ENCODE measurements around the gene CEACAM19. TPM values are rescaled to one million over a fixed set of nuclear protein-coding genes. Genes with fewer than 3 reads are reported as not detected.
"Not testable (repeated sequence)": the region's sequence is repeated elsewhere in the genome, so short reads cannot be mapped to it uniquely, and the experiment has no call there.

The CEACAM19 gene
- total RNA-seq, 2 experiments from 2014 or later = 0.62 to 1.4 TPM

DNA sequence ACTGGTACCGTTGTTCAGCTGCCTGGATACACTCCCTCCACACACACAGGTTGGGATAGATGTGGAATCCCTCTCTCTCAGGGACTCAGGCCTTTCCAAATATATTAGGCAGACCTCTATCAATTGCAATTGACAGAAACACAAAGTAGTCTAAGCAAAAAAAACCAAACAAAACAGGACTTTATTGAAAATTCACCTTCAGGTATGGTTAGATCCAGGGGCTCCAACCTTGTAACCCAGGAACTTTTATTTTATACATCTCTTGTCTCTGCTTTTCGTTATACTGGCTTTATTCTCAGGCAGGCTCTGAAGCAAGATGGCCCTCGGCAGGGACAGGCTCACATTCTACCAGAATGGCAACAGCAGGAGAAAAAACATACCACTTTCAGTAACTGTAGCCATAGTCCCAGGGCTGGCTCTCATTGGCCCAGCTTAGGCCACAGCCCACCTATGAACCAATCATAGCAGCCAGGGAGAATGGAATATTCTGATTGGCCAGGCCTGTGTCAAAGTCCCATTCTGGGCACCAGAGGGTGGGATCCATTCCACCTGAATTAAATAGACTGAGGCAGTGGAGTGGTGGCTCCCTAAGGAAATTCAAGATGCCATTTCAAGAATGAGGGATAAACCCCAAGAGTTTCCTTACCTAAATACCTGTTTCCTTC, 13.1 kb upstream of the CEACAM19 start:
- H3K36me3 Mint-ChIP-seq = peaks cover 24% of the 10 kb centered on the region
- no peak for DNase-seq
- H3K4me1 Mint-ChIP-seq = peaks cover 7% of the 10 kb centered on the region
- no peak overlapping the region for H3K27ac Mint-ChIP-seq
- no peaks in the 10 kb centered on the region for H3K9me3 Mint-ChIP-seq
- H3K27me3 Mint-ChIP-seq = no peaks in the 10 kb centered on the region
- no peak overlapping the region for H3K4me3 Mint-ChIP-seq

DNA sequence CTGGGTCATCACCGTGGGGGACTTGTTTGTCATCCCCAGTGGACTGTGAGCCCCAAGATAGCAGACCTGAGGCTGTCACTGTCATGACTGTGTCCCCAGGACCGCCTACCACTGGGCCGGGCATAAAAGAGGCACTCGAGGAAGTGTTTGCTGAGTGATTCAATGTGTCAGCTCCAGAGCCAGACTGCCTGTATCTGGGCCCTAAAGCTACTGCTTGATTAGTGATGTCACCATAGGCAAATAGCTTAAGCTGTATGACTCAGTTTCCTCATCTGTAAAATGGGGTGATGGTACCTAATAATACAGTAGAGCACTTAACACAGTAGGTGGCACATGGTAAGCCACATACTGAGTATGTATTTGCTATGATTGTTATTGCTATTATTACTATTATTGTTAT, 11.2 kb upstream of the CEACAM19 start:
- Mint-ChIP-seq H3K27me3 (no peaks in the 10 kb centered on the region), H3K4me3 (no peak overlapping the region), H3K36me3 (peaks cover 18% of the 10 kb centered on the region), H3K27ac (no peak overlapping the region), H3K9me3 (no peaks in the 10 kb centered on the region), H3K4me1 (peaks cover 5% of the 10 kb centered on the region)
- no peak for DNase-seq

DNA sequence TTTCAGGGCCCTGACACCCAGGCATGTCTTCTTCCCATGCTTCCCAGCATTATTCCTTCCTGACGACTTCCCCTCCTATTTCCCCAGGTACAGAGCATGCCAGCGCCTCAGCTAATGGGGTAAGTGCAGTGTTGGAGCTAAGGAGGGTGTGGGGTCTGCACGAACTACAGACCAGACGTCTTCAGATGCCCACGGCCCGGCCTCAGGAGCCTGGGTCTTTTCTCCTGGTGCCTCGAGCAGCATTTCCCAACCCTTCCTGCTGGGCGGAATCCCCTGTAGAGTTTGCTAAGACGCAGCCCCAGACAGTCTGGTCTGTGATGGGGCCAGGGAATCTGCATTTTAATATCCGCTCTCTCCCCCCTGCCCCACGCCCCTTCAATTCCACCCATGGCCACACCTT, 10.1 kb upstream of the CEACAM19 start:
- Mint-ChIP-seq H3K4me3 (no peak overlapping the region), H3K27me3 (no peaks in the 10 kb centered on the region), H3K9me3 (no peaks in the 10 kb centered on the region), H3K27ac (no peak overlapping the region), H3K36me3 (peaks cover 13% of the 10 kb centered on the region), H3K4me1 (peaks cover 5% of the 10 kb centered on the region)
- DNase-seq = no peak

DNA sequence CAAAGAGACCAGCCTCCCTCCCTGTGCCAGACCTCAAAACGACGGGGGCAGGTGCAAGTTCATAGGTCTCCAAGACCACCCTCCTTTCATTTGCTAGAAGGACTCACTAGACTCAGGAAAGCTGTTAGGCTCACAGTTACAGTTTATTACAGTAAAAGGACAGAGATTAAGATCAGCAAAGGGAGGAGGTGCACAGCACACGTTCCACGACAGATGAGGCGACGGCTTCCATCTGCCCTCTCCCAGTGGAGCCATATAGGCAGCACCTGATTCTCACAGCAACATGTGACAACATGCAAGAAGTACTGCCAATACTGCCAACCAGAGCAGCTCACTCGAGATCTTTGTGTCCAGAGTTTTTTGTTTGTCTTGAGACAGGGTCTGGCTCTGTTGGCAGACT, 9.4 kb upstream of the CEACAM19 start:
- H3K4me3 Mint-ChIP-seq = no peak overlapping the region
- H3K27me3 Mint-ChIP-seq = no peaks in the 10 kb centered on the region
- peaks cover 5% of the 10 kb centered on the region for H3K4me1 Mint-ChIP-seq
- peaks cover 10% of the 10 kb centered on the region for H3K36me3 Mint-ChIP-seq
- no peaks in the 10 kb centered on the region for H3K9me3 Mint-ChIP-seq
- no peak overlapping the region for H3K27ac Mint-ChIP-seq
- no peak for DNase-seq

DNA sequence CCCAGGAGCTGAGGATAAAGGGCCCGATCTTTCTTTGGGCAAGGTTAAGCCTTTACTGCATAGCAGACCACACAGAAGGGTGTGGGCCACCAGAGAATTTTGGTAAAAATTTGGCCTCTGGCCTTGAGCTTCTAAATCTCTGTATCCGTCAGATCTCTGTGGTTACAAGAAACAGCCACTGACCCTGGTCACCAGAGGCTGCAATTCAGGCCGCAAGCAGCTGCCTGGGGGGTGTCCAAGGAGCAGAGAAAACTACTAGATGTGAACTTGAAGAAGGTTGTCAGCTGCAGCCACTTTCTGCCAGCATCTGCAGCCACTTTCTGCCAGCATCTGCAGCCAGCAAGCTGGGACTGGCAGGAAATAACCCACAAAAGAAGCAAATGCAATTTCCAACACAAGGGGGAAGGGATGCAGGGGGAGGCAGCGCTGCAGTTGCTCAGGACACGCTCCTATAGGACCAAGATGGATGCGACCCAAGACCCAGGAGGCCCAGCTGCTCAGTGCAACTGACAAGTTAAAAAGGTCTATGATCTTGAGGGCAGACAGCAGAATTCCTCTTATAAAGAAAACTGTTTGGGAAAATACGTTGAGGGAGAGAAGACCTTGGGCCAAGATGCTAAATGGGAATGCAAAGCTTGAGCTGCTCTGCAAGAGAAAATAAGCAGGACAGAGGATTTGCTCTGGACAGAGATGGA, 8.4 kb upstream of the CEACAM19 start:
- Mint-ChIP-seq H3K27me3 (no peaks in the 10 kb centered on the region), H3K36me3 (peaks cover 4% of the 10 kb centered on the region), H3K4me3 (no peak overlapping the region), H3K27ac (no peak overlapping the region), H3K9me3 (no peaks in the 10 kb centered on the region), H3K4me1 (no peaks in the 10 kb centered on the region)
- no peak for DNase-seq

DNA sequence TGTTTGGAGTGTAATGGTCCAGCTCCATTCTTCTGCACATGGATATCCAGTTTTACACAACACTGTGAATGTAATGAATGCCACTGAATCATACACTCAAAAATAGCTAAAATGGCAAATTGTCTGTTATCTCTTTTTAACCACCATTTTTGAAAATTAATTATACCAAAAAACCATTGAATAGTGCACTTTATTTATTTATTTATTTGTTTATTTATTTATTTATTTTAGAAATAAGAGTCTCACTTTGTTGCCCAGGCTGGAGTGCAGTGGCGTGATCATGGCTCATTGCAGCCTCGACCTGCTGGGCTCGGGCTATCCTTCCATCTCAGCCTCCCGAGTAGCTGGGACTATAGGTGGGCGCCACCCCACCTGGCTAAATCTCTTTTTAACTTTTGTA, 7.3 kb upstream of the CEACAM19 start:
- Mint-ChIP-seq H3K4me3 (no peak overlapping the region), H3K9me3 (no peaks in the 10 kb centered on the region), H3K36me3 (no peaks in the 10 kb centered on the region), H3K27ac (no peak overlapping the region), H3K4me1 (no peaks in the 10 kb centered on the region), H3K27me3 (no peaks in the 10 kb centered on the region)
- no peak for DNase-seq

DNA sequence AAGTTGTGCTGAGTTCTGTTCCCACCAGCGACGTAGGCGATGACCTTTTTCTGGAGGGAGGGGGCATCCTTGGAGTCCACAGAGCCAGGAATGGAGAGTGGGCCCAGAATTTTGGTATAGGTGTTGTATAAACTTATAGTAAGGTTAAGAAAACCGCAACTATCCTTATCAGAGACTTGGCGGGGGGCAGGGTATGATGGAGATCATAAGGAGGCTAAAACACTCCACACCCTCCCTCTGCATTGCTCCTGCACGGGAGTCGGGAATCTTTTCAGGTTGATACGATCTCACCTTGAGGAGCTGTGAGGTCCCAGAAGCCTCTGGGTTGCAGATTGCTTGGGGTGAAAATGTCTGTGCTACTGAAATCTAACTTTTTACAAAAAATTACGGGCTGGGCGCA, 6.3 kb upstream of the CEACAM19 start:
- Mint-ChIP-seq H3K4me3 (no peak overlapping the region), H3K4me1 (no peaks in the 10 kb centered on the region), H3K9me3 (no peaks in the 10 kb centered on the region), H3K27me3 (no peaks in the 10 kb centered on the region), H3K27ac (no peak overlapping the region), H3K36me3 (no peaks in the 10 kb centered on the region)
- DNase-seq = no peak

DNA sequence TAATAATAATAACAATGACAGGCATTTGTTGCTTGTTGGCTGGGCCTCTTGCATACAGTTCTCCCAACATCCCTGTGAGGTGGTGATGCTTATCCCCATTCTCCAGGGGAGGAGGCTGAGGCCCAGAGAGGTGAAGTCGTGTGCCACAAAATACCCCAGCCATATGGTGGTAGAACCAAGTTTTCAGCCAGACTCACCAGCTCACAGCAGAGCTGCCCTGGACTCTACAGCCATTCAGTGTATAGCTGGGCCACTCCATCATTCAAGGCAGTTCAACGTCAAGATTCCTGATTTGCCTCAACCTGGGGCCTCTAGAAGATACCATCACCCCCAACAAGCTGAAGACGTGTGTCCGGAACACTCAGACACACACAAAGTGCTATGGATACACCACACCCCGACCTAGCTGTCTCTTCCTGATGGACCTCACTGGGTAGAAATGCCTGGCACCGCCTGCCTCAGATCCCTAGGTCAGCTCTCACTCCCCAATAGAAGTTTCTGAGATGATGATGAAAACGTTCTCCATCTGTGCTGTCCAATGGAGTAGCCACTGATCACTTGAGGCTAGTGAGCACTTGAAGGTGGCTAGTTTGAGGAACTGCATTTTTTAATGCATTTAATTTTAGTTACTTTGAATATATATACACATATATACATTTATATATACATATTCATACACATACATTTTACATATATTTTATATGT, 4.3 kb upstream of the CEACAM19 start:
- Mint-ChIP-seq H3K27ac (no peak overlapping the region), H3K36me3 (no peaks in the 10 kb centered on the region), H3K4me3 (no peak overlapping the region), H3K9me3 (no peaks in the 10 kb centered on the region), H3K4me1 (no peaks in the 10 kb centered on the region), H3K27me3 (no peaks in the 10 kb centered on the region)
- no peak for DNase-seq

DNA sequence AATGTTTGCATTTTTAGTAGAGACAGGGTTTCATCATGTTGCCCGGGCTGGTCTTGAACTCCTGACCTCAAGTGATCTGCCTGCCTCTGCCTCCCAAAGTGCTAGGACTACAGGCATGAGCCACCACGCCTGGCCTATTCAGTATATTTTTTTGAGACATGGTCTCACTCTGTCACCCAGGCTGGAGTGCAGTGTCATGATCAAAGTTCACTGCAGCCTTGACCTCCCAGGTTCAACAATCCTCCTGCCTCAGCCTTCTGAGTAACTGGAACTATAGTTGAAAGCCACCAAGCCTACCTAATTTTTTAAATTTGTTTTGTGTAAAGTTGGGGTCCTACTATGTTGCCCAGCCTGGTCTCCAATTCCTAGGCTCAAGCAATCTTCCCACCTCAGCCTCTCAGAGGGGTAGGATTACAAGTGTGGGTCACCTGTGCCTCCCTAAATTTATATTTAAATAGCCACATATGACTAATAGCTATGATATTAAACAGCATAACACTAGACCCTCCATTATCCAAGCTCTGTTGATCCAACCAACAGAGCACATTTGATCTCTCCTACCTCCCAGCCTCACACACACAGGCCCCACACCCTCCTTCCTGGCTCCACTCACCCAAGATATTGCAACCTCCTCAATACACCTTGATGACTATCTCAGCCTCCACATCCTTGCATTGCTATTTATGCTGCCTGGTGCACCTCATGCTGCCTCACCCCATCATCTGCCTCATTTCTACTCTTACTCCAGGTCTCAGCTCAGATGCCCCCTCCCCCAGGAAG, 2.1 kb upstream of the CEACAM19 start:
- Mint-ChIP-seq H3K27ac (no peak overlapping the region), H3K4me3 (no peak overlapping the region), H3K27me3 (no peaks in the 10 kb centered on the region), H3K4me1 (no peaks in the 10 kb centered on the region), H3K36me3 (no peaks in the 10 kb centered on the region), H3K9me3 (no peaks in the 10 kb centered on the region)
- DNase-seq = no peak

- H3K36me3 Mint-ChIP-seq, H3K27me3 Mint-ChIP-seq, DNase-seq, H3K4me3 Mint-ChIP-seq, H3K9me3 Mint-ChIP-seq, H3K27ac Mint-ChIP-seq, H3K4me1 Mint-ChIP-seq: not testable (repeated sequence)
Measured at GRCh38 chr19:44670027-44670426, 1.3 kb upstream of the CEACAM19 start.

DNA sequence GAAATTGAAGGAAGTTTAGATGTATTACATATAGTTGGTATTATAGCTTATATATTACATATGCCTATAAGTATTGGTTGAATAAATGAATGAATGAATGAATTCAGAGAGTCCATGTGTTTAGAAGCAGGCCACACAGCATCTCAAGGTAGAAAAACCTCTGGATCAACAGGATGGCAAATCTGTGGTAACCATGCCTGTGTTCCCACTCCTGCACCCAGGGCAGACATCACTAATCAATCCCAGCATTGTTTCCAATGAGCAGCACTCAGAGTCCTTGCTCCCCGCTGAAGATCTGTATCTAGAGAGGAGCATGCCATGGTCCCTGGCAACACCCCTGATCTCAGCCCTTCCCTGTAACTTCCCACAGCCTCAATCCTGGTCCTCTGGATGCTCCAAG, 944 bp downstream of the CEACAM19 start:
- Mint-ChIP-seq H3K27me3 (no peaks in the 10 kb centered on the region), H3K36me3 (no peaks in the 10 kb centered on the region), H3K27ac (no peak overlapping the region), H3K4me3 (no peak overlapping the region), H3K4me1 (no peaks in the 10 kb centered on the region), H3K9me3 (no peaks in the 10 kb centered on the region)
- DNase-seq = no peak

DNA sequence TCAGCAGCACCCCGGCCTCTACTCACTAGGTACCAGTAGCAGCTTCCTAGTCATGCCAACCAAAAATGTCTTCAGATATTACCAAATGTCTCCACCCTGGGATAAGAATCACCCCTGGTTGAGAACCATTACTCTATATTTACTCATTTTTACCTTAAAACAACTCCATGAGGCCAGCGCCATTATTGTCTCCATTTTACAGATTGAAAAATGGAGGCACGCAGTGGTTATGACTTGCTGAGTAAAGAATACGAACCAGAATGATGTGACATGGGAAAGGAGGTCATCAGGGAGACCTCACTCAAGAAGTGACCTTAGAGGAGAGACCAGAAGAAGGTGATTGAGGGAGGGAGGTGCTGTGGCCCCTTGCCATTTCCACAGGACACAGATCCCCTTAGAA, 2.2 kb downstream of the CEACAM19 start:
- Mint-ChIP-seq H3K4me1 (no peaks in the 10 kb centered on the region), H3K27me3 (no peaks in the 10 kb centered on the region), H3K27ac (no peak overlapping the region), H3K36me3 (no peaks in the 10 kb centered on the region), H3K9me3 (no peaks in the 10 kb centered on the region), H3K4me3 (no peak overlapping the region)
- DNase-seq = no peak

- H3K4me1 Mint-ChIP-seq = no peaks in the 10 kb centered on the region
- H3K9me3 Mint-ChIP-seq = no peaks in the 10 kb centered on the region
- no peak overlapping the region for H3K27ac Mint-ChIP-seq
- H3K4me3 Mint-ChIP-seq = no peak overlapping the region
- no peak for DNase-seq
- no peaks in the 10 kb centered on the region for H3K36me3 Mint-ChIP-seq
- H3K27me3 Mint-ChIP-seq = no peaks in the 10 kb centered on the region
Measured at GRCh38 chr19:44675521-44675920, 4.2 kb downstream of the CEACAM19 start.

DNA sequence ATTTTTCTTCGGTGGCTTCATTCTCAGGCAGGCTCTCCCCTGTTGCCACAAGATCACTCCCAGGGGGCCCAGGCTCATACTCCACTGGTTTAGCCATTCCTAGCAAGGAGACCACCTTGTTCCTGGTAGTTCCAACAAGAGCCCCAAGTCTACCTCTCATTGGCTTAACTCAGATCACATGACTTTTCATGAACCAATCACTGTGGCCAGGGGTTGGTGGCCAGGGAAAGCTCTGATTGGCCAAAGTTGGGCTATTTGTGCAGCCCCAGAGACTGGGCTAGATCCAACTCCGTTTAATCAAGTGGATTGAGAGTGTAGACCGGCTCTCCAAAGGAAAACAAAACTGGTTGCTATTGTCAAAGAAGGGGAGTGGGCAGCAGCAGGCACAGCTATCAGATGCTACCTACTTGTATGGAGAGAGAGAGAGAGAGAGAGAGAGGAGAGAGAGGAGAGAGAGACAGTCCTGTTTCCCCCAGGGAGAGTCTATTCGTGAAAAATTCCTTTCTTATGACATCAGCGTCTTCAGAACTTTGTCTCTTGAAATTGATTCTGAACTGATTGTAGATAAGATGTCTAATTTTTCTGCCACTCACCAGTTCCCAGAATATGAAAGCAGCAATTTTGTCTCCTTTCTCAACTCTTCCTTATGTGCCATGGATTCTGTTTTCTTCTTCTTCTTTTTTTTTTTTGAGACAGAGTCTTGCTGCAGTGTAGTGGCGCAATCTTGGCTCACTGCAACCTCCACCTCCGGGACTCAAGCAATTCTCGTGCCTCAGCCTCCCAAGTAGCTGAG, 5.9 kb downstream of the CEACAM19 start:
- no peaks in the 10 kb centered on the region for H3K27me3 Mint-ChIP-seq
- no peaks in the 10 kb centered on the region for H3K9me3 Mint-ChIP-seq
- H3K27ac Mint-ChIP-seq = no peak overlapping the region
- no peak for DNase-seq
- no peaks in the 10 kb centered on the region for H3K4me1 Mint-ChIP-seq
- H3K36me3 Mint-ChIP-seq = no peaks in the 10 kb centered on the region
- H3K4me3 Mint-ChIP-seq = no peak overlapping the region
